ENCODE measurements around the gene MEGF8. TPM values are rescaled to one million over a fixed set of nuclear protein-coding genes. Genes with fewer than 3 reads are reported as not detected.
"Not testable (repeated sequence)": the region's sequence is repeated elsewhere in the genome, so short reads cannot be mapped to it uniquely, and the experiment has no call there.

Gene MEGF8
- total RNA-seq, 8 experiments from 2014 or later: 9.8 to 72.2 (median 28.7) TPM

GRCh38 chr19:42317535-42317934, 7.9 kb upstream of the MEGF8 start:
- Histone ChIP-seq H3K27ac (no peak overlapping the region), H3K4me3 (no peak overlapping the region), H3K4me1 (replicated peaks in 1 of 2) (peaks cover 7 to 10% of the 10 kb centered on the region in 2 donors)
- 71 to 100% (median 80%) methylated on average over 1 to 2 of the region's 13 CpGs; no CpG with 5 or more reads in 6 of the 10 experiments for WGBS, 10 experiments
- in situ Hi-C loops (cut with MboI; ENCODE audit: low pct_unique_long_range_greater_than_20kb in 2 of 9, low sequenced_read_pairs in 9 of 9, unreplicated experiment in 9 of 9): no loop called here
- ATAC-seq (replicated peaks in 6 of 8): no peak

DNA sequence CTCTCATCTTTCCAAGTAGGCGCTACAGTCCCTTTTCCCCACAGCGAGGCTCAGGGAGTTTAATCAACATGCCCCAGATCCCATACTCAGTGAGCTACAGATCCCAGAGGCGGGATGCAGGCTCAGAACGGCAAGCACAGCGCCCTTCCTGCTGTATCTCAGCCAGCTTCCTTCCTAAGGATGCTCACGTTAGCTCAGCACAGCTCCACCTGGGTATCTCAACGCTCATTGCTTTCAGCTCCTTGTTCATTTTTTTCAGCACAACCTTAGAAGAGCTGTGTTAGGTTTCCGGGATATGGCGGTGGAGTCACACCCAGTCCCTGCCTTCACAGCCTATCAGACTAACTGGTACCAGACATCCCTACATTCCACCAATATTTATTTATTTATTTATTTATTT, 3.1 kb upstream of the MEGF8 start:
- 0 to 100% (median 73%) methylated on average over 1 to 9 of the region's 9 CpGs; no CpG with 5 or more reads in 1 of the 10 experiments for WGBS, 10 experiments
- Histone ChIP-seq H3K4me1 (replicated peaks in 1 of 2) (peaks cover 14 to 15% of the 10 kb centered on the region in 2 donors), H3K27ac (no peak overlapping the region), H3K4me3 (no peak overlapping the region)
- no peak for ATAC-seq (replicated peaks in 6 of 8)
- in situ Hi-C loops (cut with MboI; ENCODE audit: low pct_unique_long_range_greater_than_20kb in 2 of 9, low sequenced_read_pairs in 9 of 9, unreplicated experiment in 9 of 9): no loop called here

DNA sequence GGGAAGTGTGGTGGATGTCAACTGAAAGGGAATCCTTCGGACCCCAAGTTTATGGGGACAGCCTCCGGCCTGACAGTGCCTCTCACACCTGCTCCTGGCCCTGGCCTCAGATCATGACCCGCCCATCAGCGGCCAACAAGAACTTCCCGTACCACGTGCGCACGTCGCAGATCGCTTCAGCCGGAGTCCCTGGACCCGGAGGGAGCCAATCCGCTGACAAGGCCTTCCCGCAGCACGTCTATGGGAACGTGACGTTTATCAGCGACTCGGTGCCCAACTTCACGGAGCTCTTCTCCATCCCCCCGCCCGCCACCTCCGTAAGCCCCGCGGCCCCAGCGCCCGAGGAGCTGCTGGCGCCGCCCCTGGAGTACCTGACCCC, 2.0 kb upstream of the MEGF8 start:
- no peak overlapping the region for H3K27ac ChIP-seq
- H3K4me1 ChIP-seq (replicated peaks in 1 of 2): peaks cover 15 to 19% of the 10 kb centered on the region in 2 donors
- ATAC-seq (replicated peaks in 6 of 8): no peak
- H3K4me3 ChIP-seq: no peak overlapping the region
- WGBS, 10 experiments: 17 to 63% (median 22%) methylated on average over 1 to 4 of the region's 29 CpGs; no CpG with 5 or more reads in 6 of the 10 experiments
- in situ Hi-C loops (cut with MboI; ENCODE audit: low pct_unique_long_range_greater_than_20kb in 2 of 9, low sequenced_read_pairs in 9 of 9, unreplicated experiment in 9 of 9): no loop called here

GRCh38 chr19:42323852-42324654, 1.4 kb upstream of the MEGF8 start:
- ATAC-seq (replicated peaks in 6 of 8): no peak
- H3K4me1 ChIP-seq (replicated peaks in 1 of 2): peaks cover 15 to 19% of the 10 kb centered on the region in 2 donors
- WGBS, 10 experiments: no CpG with 5 or more reads among the region's 92 CpGs
- H3K4me3 ChIP-seq: no peak overlapping the region
- no peak overlapping the region for H3K27ac ChIP-seq
- in situ Hi-C loops (cut with MboI; ENCODE audit: low pct_unique_long_range_greater_than_20kb in 2 of 9, low sequenced_read_pairs in 9 of 9, unreplicated experiment in 9 of 9): no loop called here

GRCh38 chr19:42324655-42325307, 654 bp upstream of the MEGF8 start:
- Histone ChIP-seq H3K4me1 (replicated peaks in 1 of 2) (peaks cover 15 to 19% of the 10 kb centered on the region in 2 donors), H3K27ac (no peak overlapping the region), H3K4me3 (peak overlapping the region in 4 of 5 donors; percentile 6 to 81 (median 14))
- ATAC-seq (replicated peaks in 6 of 8): no peak
- 0 to 32% (median 5%) methylated on average over 3 to 17 of the region's 38 CpGs; no CpG with 5 or more reads in 3 of the 10 experiments for WGBS, 10 experiments
- in situ Hi-C loops (cut with MboI; ENCODE audit: low pct_unique_long_range_greater_than_20kb in 2 of 9, low sequenced_read_pairs in 9 of 9, unreplicated experiment in 9 of 9): no loop called here

DNA sequence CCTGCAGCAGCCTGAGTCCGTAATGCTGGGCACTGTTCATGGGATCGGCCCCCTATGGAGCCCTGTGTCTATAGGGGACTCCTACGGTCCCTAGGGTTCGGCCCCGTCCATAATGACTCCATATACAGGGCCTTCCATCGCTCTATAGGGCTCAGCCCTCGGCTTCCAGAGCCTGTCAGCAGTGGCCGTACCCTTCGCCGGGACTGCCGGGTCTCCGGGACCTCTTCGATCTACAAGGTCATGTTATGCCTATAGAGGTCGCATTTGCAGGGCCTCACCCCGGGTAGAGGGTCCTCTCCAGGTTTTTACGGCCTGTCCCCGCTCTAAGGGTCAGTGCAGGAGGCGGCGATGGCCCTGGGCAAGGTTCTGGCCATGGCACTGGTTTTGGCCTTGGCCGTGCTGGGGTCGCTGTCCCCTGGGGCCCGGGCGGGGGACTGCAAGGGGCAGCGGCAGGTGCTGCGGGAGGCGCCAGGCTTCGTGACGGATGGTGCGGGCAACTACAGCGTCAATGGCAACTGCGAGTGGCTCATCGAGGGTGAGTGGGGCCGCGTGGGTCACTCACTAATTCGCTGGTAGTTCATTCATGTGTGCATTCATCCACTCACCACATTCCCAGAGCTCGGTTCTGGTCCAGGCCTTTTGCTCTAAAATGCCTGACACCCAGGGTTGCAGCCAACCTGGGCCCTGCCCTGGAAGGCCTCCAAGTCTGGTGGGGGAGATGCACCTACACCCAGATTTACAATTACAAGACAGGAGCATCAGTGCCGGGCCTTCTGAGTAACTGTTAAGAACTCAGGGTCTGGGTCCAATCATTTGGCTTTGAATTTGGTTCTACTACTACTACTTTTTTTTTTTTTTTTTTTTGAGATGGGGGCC, 699 bp downstream of the MEGF8 start:
- Histone ChIP-seq H3K27ac (peak overlapping the region; percentile 62 to 70), H3K4me3 (peak overlapping the region; percentile 79 to 94 (median 84)), H3K4me1 (replicated peaks in 1 of 2) (peaks cover 15 to 19% of the 10 kb centered on the region in 2 donors)
- ATAC-seq (replicated peaks in 6 of 8): peak in 3 of 8 experiments; percentile 25 to 36 (median 32)
- WGBS, 10 experiments: 0 to 2% (median 0%) methylated on average over 2 to 8 of the region's 37 CpGs; no CpG with 5 or more reads in 7 of the 10 experiments
- in situ Hi-C loops (cut with MboI; ENCODE audit: low pct_unique_long_range_greater_than_20kb in 2 of 9, low sequenced_read_pairs in 9 of 9, unreplicated experiment in 9 of 9): no loop called here

- Histone ChIP-seq H3K27ac (no peak overlapping the region), H3K4me3 (peak overlapping the region in 3 of 5 donors; percentile 79 to 94 (median 81)), H3K4me1 (replicated peaks in 1 of 2) (peaks cover 15 to 19% of the 10 kb centered on the region in 2 donors)
- ATAC-seq (replicated peaks in 6 of 8): no peak
- in situ Hi-C loops (cut with MboI; ENCODE audit: low pct_unique_long_range_greater_than_20kb in 2 of 9, low sequenced_read_pairs in 9 of 9, unreplicated experiment in 9 of 9): no loop called here
These were observed 1.5 kb downstream of the MEGF8 start for GRCh38 chr19:42326969-42327368.

DNA sequence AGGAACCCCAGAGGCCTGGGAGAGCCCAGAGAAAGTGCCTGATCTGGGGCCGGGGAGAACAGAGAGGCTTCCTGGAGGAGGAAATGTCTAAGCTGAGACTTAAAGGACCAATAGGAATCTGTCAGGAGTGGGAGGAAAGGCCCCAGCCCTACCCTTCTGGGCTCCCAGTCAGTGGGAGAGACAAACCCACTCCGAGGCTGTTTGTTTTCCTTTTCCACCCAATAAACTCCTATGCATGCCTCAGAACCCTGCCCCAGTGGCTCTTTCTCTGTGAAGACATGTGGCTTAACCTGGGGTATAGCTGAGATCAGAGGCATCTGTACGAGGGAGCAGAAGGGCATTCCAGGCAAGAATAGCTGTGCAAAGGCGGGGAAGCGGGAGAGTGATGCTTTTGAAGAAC, 1.9 kb downstream of the MEGF8 start:
- WGBS, 10 experiments: 0 to 100% (median 80%) methylated on average over 1 to 4 of the region's 5 CpGs; no CpG with 5 or more reads in 3 of the 10 experiments
- no peak for ATAC-seq (replicated peaks in 6 of 8)
- in situ Hi-C loops (cut with MboI; ENCODE audit: low pct_unique_long_range_greater_than_20kb in 2 of 9, low sequenced_read_pairs in 9 of 9, unreplicated experiment in 9 of 9): no loop called here
- Histone ChIP-seq H3K4me3 (peak overlapping the region in 1 of 5 donors; percentile 79), H3K27ac (no peak overlapping the region), H3K4me1 (replicated peaks in 1 of 2) (peaks cover 15 to 19% of the 10 kb centered on the region in 2 donors)

- in situ Hi-C loops (cut with MboI; ENCODE audit: low pct_unique_long_range_greater_than_20kb in 2 of 9, low sequenced_read_pairs in 9 of 9, unreplicated experiment in 9 of 9): no loop called here
- H3K4me1 ChIP-seq (replicated peaks in 1 of 2): peaks cover 15 to 19% of the 10 kb centered on the region in 2 donors
These were observed 2.7 kb downstream of the MEGF8 start for GRCh38 chr19:42328106-42328505.

DNA sequence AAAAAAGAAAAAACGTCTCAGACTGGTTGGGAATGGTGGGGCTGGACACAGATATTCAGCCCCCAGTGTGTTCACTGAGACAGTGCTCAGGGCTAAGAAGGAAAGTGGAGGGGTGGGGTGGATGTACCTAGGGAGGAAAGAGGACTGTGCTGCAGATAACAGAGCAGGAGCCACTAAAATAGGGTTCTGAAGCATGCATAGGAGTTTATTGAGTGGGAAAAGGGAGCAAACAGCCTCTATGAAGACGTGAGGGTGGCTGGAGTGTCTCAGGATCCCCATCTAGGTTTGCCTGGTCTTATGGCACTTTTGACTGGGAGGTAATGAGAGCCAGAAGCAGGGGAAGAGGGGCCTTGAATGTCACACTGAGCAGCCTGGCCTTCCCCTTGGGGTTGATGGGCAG, 3.4 kb downstream of the MEGF8 start:
- H3K4me3 ChIP-seq: no peak overlapping the region
- 50 to 80% (median 58%) methylated on average over 1 to 2 of the region's 2 CpGs; no CpG with 5 or more reads in 6 of the 10 experiments for WGBS, 10 experiments

More at GRCh38 chr19:42328106-42328505, 2.7 kb downstream of the MEGF8 start:
- ATAC-seq (replicated peaks in 6 of 8): no peak
- Histone ChIP-seq H3K27ac (no peak overlapping the region), H3K4me3 (no peak overlapping the region)
- WGBS, 10 experiments: 40 to 100% (median 50%) methylated on average over 1 of the region's 1 CpG; no CpG with 5 or more reads in 6 of the 10 experiments

GRCh38 chr19:42330241-42330711, 4.8 kb downstream of the MEGF8 start:
- in situ Hi-C loops (cut with MboI; ENCODE audit: low pct_unique_long_range_greater_than_20kb in 2 of 9, low sequenced_read_pairs in 9 of 9, unreplicated experiment in 9 of 9): no loop called here
- 0 to 100% (median 14%) methylated on average over 1 to 2 of the region's 2 CpGs; no CpG with 5 or more reads in 6 of the 10 experiments for WGBS, 10 experiments
- Histone ChIP-seq H3K4me1 (replicated peaks in 1 of 2) (peaks cover 11 to 15% of the 10 kb centered on the region in 2 donors), H3K4me3 (no peak overlapping the region), H3K27ac (no peak overlapping the region)
- ATAC-seq (replicated peaks in 6 of 8): no peak

More for the DNA sequence above, 3.4 kb downstream of the MEGF8 start:
- no peak for ATAC-seq (replicated peaks in 6 of 8)
- Histone ChIP-seq H3K4me1 (replicated peaks in 1 of 2) (peaks cover 15 to 19% of the 10 kb centered on the region in 2 donors), H3K27ac (no peak overlapping the region)
- in situ Hi-C loops (cut with MboI; ENCODE audit: low pct_unique_long_range_greater_than_20kb in 2 of 9, low sequenced_read_pairs in 9 of 9, unreplicated experiment in 9 of 9): no loop called here

- H3K27ac ChIP-seq; ATAC-seq (replicated peaks in 6 of 8); H3K4me3 ChIP-seq; in situ Hi-C loops (cut with MboI; ENCODE audit: low pct_unique_long_range_greater_than_20kb in 2 of 9, low sequenced_read_pairs in 9 of 9, unreplicated experiment in 9 of 9): not testable (repeated sequence)
- H3K4me1 ChIP-seq (replicated peaks in 1 of 2): peaks cover 10 to 14% of the 10 kb centered on the region in 2 donors
- 67 to 100% (median 100%) methylated on average over 1 to 3 of the region's 3 CpGs; no CpG with 5 or more reads in 3 of the 10 experiments for WGBS, 10 experiments
These were observed 5.9 kb downstream of the MEGF8 start for GRCh38 chr19:42331333-42331732.

Measured in motor neuron (in vitro differentiated cells).